Gastrocnemius medialis (tissue), 4 donors: ENCODE data around the gene IQGAP2. TPM values are rescaled to one million over a fixed set of nuclear protein-coding genes. Genes with fewer than 3 reads are reported as not detected.

Experiments used
- ATAC-seq, 2 donors: fragments of 150-250 bp; one replicate each; pipeline ENCODE4 v1.9.1; 2016
- DNase-seq, 2 donors: peaks; one replicate each; pipeline ENCODE4 v3.0.0-alpha.2; 2019
- H3K27ac ChIP-seq, 4 donors: fragments of 200-600 bp; sonication (generic); 1 replicate in 1 of 4; 2 replicates in 3 of 4; pipeline ENCODE4 v1.5.1; 2016 to 2018; ENCODE audit warnings: mild to moderate bottlenecking in 2 of 4, moderate library complexity in 1 of 4
- H3K27me3 ChIP-seq, 3 donors: fragments of 200-600 bp; sonication (generic) in 2 of 3; 1 replicate in 1 of 3; 2 replicates in 2 of 3; pipeline versions ENCODE4 v1.5.1 to v1.6.0; 2016 to 2019; ENCODE audit warnings: mild to moderate bottlenecking in 1 of 3, moderate library complexity in 1 of 3
- H3K36me3 ChIP-seq, 2 donors: fragments of 200-600 bp; sonication (generic) in 1 of 2; one replicate each; pipeline ENCODE4 v1.5.1; 2017 to 2018
- H3K4me1 ChIP-seq, 2 donors: fragments of 200-600 bp; sonication (generic) in 1 of 2; one replicate each; pipeline ENCODE4 v1.5.1; 2016 to 2017; ENCODE audit warnings: mild to moderate bottlenecking in 2 of 2
- H3K4me3 ChIP-seq, 4 donors: fragments of 200-600 bp; sonication (generic) in 3 of 4; 1 replicate in 1 of 4; 2 replicates in 3 of 4; pipeline ENCODE4 v1.5.1; 2016 to 2019; ENCODE audit warnings: mild to moderate bottlenecking in 2 of 4
- H3K9me3 ChIP-seq, 3 donors: fragments of 200-600 bp; sonication (generic) in 2 of 3; 1 replicate in 1 of 3; 2 replicates in 2 of 3; pipeline ENCODE4 v1.5.1; 2016 to 2019
- POLR2A ChIP-seq, 2 donors: fragments of 450-650 bp; IDR thresholded peaks; one replicate each; pipeline ENCODE4 v1.6.1; 2017; ENCODE audit warnings: antibody characterized with exemption in 2 of 2, mild to moderate bottlenecking in 2 of 2, moderate library complexity in 2 of 2
- in situ Hi-C, 4 donors: fragments of 200-750 bp; cut with MboI; loops; one replicate each; pipeline versions ENCODE4 v1.15.0 to v1.8.0; 2017; ENCODE audit warnings: low sequenced_read_pairs in 4 of 4
- intact Hi-C: fragments of 100-400 bp; cut with DNase I; formaldehyde crosslinking; loops from one replicate; pipeline ENCODE4 v1.15.1; 2023; ENCODE audit warnings: low total_unique reads
- total RNA-seq, 4 donors: library from RNA; depleted of rRNA; stranded (reverse); fragments of >200 nt; gene quantifications; one replicate each; pipeline versions ENCODE4 v1.1.0 to v1.2.3, GENCODE V29; 2016
- TF ChIP-seq, protein P1 (sequence below), 5 experiments: fragments of 450-650 bp in 3 of 5; fragments of 200-600 bp in 2 of 5; sonication (generic) in 2 of 5; IDR thresholded peaks in 4 of 5; conservative IDR thresholded peaks in 1 of 5; 1 replicate in 4 of 5; 2 replicates in 1 of 5; pipeline ENCODE4 v1.5.1; 2016 to 2019; ENCODE audit warnings: antibody characterized with exemption in 5 of 5, mild to moderate bottlenecking in 3 of 5, moderate library complexity in 3 of 5

The IQGAP2 gene
- total RNA-seq, 4 donors from 2014 or later = 1.5 to 6.8 (median 2.5) TPM

GRCh38 chr5:76422227-76422626 lies 19.1 kb downstream of the IQGAP2 start:
- in situ Hi-C loops (no loop called here), intact Hi-C loops (no loop called here)
- DNase-seq (no peak), ATAC-seq (no peak)
- Histone ChIP-seq H3K27me3 (no peaks in the 10 kb centered on the region), H3K9me3 (no peaks in the 10 kb centered on the region), H3K4me3 (no peak overlapping the region), H3K36me3 (no peaks in the 10 kb centered on the region), H3K4me1 (no peaks in the 10 kb centered on the region), H3K27ac (no peak overlapping the region)
- no peak for TF ChIP-seq POLR2A (IDR thresholded peaks at IDR 0.05)
- TF ChIP-seq, protein P1, sequence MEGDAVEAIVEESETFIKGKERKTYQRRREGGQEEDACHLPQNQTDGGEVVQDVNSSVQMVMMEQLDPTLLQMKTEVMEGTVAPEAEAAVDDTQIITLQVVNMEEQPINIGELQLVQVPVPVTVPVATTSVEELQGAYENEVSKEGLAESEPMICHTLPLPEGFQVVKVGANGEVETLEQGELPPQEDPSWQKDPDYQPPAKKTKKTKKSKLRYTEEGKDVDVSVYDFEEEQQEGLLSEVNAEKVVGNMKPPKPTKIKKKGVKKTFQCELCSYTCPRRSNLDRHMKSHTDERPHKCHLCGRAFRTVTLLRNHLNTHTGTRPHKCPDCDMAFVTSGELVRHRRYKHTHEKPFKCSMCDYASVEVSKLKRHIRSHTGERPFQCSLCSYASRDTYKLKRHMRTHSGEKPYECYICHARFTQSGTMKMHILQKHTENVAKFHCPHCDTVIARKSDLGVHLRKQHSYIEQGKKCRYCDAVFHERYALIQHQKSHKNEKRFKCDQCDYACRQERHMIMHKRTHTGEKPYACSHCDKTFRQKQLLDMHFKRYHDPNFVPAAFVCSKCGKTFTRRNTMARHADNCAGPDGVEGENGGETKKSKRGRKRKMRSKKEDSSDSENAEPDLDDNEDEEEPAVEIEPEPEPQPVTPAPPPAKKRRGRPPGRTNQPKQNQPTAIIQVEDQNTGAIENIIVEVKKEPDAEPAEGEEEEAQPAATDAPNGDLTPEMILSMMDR (IDR thresholded peaks at IDR 0.05 in 4 of 5, conservative IDR thresholded peaks at IDR 0.05 in 1 of 5) = no peak

DNA sequence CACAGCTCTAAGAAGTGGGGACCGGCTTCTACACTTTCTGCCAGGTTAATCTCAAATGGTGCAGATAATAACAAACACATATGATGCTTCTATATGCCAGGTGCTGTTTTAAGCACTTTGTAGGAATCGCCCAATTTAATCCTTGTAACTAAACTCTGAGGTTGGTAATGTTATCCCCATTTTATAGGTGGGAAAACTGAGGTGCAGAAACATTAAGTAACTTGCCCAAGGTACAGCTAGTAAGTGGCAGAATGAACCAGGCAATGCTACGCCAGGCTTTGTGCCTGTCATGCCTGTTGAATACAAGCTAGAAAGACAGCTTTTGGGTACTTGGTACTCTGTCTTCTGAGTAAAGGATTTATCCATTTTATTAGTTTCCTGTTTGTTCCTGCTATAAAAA lies 19.7 kb downstream of the IQGAP2 start:
- in situ Hi-C loops = no loop called here
- Histone ChIP-seq H3K4me3 (no peak overlapping the region), H3K27me3 (no peaks in the 10 kb centered on the region), H3K4me1 (no peaks in the 10 kb centered on the region), H3K9me3 (no peaks in the 10 kb centered on the region), H3K27ac (no peak overlapping the region), H3K36me3 (no peaks in the 10 kb centered on the region)
- DNase-seq = no peak
- TF ChIP-seq POLR2A (IDR thresholded peaks at IDR 0.05) = no peak
- TF ChIP-seq, protein P1 (IDR thresholded peaks at IDR 0.05 in 4 of 5, conservative IDR thresholded peaks at IDR 0.05 in 1 of 5) = no peak
- intact Hi-C loops = no loop called here
- ATAC-seq = no peak

- DNase-seq (no peak), ATAC-seq (no peak)
- Histone ChIP-seq H3K4me1 (no peaks in the 10 kb centered on the region), H3K36me3 (no peaks in the 10 kb centered on the region), H3K4me3 (no peak overlapping the region), H3K9me3 (no peaks in the 10 kb centered on the region), H3K27me3 (no peaks in the 10 kb centered on the region), H3K27ac (no peak overlapping the region)
- TF ChIP-seq, protein P1 (IDR thresholded peaks at IDR 0.05 in 4 of 5, conservative IDR thresholded peaks at IDR 0.05 in 1 of 5) = no peak
- no peak for TF ChIP-seq POLR2A (IDR thresholded peaks at IDR 0.05)
- intact Hi-C loops = no loop called here
- in situ Hi-C loops = no loop called here
Measured at GRCh38 chr5:76425146-76425545, 22.1 kb downstream of the IQGAP2 start.

DNA sequence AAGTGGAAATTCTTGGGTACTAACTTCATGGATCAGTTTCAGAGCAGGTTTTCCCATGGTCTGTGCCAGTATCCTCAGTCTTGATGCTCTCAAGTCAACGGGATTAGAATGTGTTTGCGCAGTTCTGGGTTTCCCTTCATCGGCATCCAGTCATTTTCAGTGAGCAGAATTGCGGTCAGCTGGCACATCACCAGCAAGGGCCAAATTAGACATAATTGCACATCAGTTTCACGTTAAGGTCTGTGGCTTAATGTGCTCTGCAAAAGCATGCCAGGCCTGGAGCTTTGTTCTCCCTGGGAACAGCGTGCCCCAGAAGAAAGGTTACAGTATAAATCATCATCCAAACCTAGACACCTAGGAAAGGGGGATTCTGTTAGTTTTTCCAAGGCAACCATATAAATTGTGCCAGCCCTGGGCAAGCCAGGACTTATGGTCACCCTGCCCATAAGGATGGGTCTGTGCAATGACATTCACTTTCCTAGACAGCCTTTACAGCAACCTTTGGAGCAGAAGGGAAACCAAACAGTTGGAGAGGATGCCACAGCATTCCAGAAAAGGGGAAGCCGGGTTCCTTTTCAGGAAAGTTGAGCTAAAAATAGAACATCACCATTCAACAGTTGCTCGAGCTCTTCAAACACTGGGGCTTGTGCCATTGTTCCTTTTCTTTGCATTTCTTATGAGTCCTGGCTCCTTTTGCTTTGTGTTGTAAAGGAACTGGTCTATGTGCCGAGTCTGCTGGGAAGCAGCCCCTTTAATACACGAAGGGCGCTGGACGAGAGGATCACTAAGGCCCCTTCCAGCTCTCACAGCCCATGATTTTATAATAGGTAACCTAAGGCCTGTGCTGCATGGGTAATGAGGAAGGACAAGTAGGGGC lies 23.1 kb downstream of the IQGAP2 start:
- Histone ChIP-seq H3K4me3 (no peak overlapping the region), H3K27ac (no peak overlapping the region), H3K27me3 (no peaks in the 10 kb centered on the region), H3K9me3 (no peaks in the 10 kb centered on the region), H3K36me3 (no peaks in the 10 kb centered on the region), H3K4me1 (no peaks in the 10 kb centered on the region)
- intact Hi-C loops (no loop called here), in situ Hi-C loops (no loop called here)
- DNase-seq = no peak
- no peak for ATAC-seq
- TF ChIP-seq POLR2A (IDR thresholded peaks at IDR 0.05) = no peak
- TF ChIP-seq, protein P1 (IDR thresholded peaks at IDR 0.05 in 4 of 5, conservative IDR thresholded peaks at IDR 0.05 in 1 of 5) = no peak
